Loucy (cell line): ENCODE data around the gene TRIM15.

Experiments used
- H2AFZ ChIP-seq: fragments of 200-600 bp; sonication (generic); 2 replicates; pipeline ENCODE4 v1.6.0; 2016; ENCODE audit warnings: antibody characterized with exemption, mild to moderate bottlenecking, low read length, moderate library complexity
- H3F3A ChIP-seq: fragments of 200-600 bp; 2 replicates; pipeline ENCODE4 v1.6.0; 2016; ENCODE audit warnings: antibody characterized with exemption, low read depth, mild to moderate bottlenecking
- H3K27me3 ChIP-seq: fragments of 200-600 bp; sonication (generic); 2 replicates; pipeline ENCODE4 v1.6.1; 2014; ENCODE audit warnings: low read length, mild to moderate bottlenecking; ENCODE audit not compliant: insufficient read depth, poor library complexity, severe bottlenecking
- H3K36me3 ChIP-seq: fragments of 200-600 bp; sonication (generic); 2 replicates; pipeline ENCODE4 v1.6.1; 2016; ENCODE audit warnings: low read length; ENCODE audit not compliant: insufficient read depth
- H3K4me1 ChIP-seq: fragments of 200-600 bp; sonication (generic); 2 replicates; pipeline ENCODE4 v1.5.1; 2014; ENCODE audit warnings: low read length, mild to moderate bottlenecking; ENCODE audit not compliant: insufficient read depth, poor library complexity, severe bottlenecking
- H3K4me2 ChIP-seq: fragments of 200-600 bp; sonication (generic); 2 replicates; pipeline ENCODE4 v1.6.0; 2014; ENCODE audit warnings: antibody characterized with exemption, low read length, low read depth, mild to moderate bottlenecking; ENCODE audit not compliant: poor library complexity, severe bottlenecking
- H3K4me3 ChIP-seq: fragments of 200-600 bp; sonication (generic); 2 replicates; pipeline ENCODE4 v1.5.1; 2014; ENCODE audit warnings: low read length, mild to moderate bottlenecking, mixed read lengths; ENCODE audit not compliant: poor library complexity, severe bottlenecking
- H3K79me2 ChIP-seq: fragments of 200-600 bp; sonication (generic); 2 replicates; pipeline ENCODE4 v1.6.1; 2014; ENCODE audit warnings: low read length; ENCODE audit not compliant: insufficient read depth
- H3K9ac ChIP-seq: fragments of 200-600 bp; sonication (generic); 2 replicates; pipeline ENCODE4 v1.6.0; 2014; ENCODE audit warnings: mild to moderate bottlenecking, low read depth, low read length, moderate library complexity; ENCODE audit not compliant: poor library complexity, severe bottlenecking
- H3K9me2 ChIP-seq: fragments of 200-600 bp; sonication (generic); replicated peaks from 2 replicates; pipeline ENCODE4 v1.6.1; 2016; ENCODE audit warnings: low read depth, low read length, mixed read lengths
- H3K9me3 ChIP-seq: fragments of 200-600 bp; sonication (generic); 2 replicates; pipeline ENCODE4 v1.6.1; 2014; ENCODE audit warnings: mild to moderate bottlenecking, antibody characterized with exemption, low read length, low read depth; ENCODE audit not compliant: insufficient read depth
- H4K20me1 ChIP-seq: fragments of 200-600 bp; sonication (generic); 2 replicates; pipeline ENCODE4 v1.6.0; 2014; ENCODE audit warnings: antibody characterized with exemption, low read length, mild to moderate bottlenecking; ENCODE audit not compliant: insufficient read depth, poor library complexity, severe bottlenecking
- EZH2phosphoT487 ChIP-seq: fragments of 200-600 bp; IDR thresholded peaks from 2 replicates; pipeline ENCODE4 v1.6.1; 2018; ENCODE audit warnings: antibody characterized with exemption, mild to moderate bottlenecking, moderate library complexity, borderline replicate concordance
- TF ChIP-seq, protein P1 (sequence below): fragments of 200-600 bp; sonication (generic); conservative IDR thresholded peaks from 2 replicates; pipeline ENCODE4 v1.5.1; 2014; ENCODE audit warnings: mild to moderate bottlenecking, antibody characterized with exemption, low read length

TRIM15 gene

DNA sequence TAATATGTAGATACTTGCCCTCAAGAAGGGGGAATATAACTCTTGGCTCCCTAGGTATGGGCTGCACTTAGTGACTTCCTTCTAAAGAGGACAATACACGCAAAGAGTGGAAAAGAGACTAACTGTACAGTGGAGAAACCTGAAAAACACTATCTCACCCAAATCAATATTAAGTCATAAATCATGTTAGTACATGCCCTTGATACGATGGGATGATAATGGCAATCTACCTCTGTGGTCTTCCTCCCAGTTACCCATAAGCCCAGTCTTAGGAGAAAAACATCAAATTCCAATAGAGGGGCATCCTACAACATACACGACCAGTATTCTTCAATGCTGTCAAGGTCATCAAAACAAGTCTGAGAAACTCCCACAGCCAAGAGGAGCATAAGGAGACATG, 48.6 kb downstream of the TRIM15 start:
- Histone ChIP-seq H3K4me3 (peak overlapping the region; percentile 78), H4K20me1 (peaks cover 17% of the 10 kb centered on the region)

DNA sequence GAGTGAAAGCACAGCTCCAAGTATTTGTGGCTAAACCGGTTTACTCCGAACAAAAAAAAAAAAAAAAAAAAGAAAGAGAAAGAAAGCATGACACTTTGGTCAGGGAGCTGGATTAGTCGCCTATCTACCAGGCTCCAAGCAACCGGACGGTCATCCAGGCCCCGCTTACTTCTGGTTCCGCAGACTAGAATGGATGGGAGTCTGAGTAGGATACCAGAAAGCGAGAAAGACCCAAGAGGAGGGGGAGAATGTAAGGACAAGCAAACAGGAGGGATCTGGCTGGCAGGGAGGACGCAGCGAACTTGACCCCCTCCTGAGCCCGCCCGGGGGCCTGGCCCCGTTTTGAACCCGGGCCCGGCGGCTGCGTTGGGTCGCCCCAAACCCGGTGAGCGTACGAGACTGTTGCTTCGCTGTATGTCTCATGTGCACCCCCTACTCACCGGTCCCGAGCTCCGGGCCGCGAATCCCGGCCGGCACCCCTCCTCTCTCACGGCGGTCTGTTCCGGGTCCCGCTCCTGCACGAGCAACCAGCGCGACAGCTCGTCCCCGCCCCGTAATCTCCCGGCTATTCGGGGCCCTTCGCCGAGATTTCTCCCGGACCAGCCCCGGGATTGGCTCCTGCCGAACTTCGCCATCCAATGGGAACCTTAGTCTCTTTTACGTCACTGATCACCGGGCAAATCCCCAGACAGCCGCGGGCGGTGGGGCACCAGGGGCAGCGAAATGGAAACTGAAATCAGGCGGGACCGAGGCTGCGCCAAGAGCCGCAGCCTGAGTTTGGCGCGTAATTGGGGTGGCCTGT, 49.7 kb downstream of the TRIM15 start, which contains the start of gene TRIM26:
TSS of gene TRIM26 (minus strand) at position 542 of the 802 bp plus-strand sequence. CDS start 14,303 bp downstream, outside the sequence.
- Histone ChIP-seq H3K36me3 (no peaks in the 10 kb centered on the region), H3K9me2 (no peaks in the 10 kb centered on the region), H3K79me2 (peaks cover 46% of the 10 kb centered on the region), H3K9ac (peak within 1 kb of the TSS; percentile 92), H3F3A (no peaks in the 10 kb centered on the region), H3K4me2 (peak within 1 kb of the TSS; percentile 84), H4K20me1 (peaks cover 17% of the 10 kb centered on the region), H3K9me3 (no peaks in the 10 kb centered on the region), H2AFZ (peak within 1 kb of the TSS; percentile 88), H3K4me1 (peaks cover 41% of the 10 kb centered on the region), H3K27me3 (no peaks in the 10 kb centered on the region), H3K4me3 (peak within 1 kb of the TSS; percentile 78)
- TF ChIP-seq EZH2phosphoT487: no peak
- TF ChIP-seq, protein P1, sequence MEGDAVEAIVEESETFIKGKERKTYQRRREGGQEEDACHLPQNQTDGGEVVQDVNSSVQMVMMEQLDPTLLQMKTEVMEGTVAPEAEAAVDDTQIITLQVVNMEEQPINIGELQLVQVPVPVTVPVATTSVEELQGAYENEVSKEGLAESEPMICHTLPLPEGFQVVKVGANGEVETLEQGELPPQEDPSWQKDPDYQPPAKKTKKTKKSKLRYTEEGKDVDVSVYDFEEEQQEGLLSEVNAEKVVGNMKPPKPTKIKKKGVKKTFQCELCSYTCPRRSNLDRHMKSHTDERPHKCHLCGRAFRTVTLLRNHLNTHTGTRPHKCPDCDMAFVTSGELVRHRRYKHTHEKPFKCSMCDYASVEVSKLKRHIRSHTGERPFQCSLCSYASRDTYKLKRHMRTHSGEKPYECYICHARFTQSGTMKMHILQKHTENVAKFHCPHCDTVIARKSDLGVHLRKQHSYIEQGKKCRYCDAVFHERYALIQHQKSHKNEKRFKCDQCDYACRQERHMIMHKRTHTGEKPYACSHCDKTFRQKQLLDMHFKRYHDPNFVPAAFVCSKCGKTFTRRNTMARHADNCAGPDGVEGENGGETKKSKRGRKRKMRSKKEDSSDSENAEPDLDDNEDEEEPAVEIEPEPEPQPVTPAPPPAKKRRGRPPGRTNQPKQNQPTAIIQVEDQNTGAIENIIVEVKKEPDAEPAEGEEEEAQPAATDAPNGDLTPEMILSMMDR: no peak

More for the DNA sequence above, 48.6 kb downstream of the TRIM15 start:
- H3K9me2 ChIP-seq: no peaks in the 10 kb centered on the region
- H3K9ac ChIP-seq: peak overlapping the region; percentile 92
- H3K4me1 ChIP-seq: peaks cover 47% of the 10 kb centered on the region
- peaks cover 58% of the 10 kb centered on the region for H3K79me2 ChIP-seq
- H3K27me3 ChIP-seq: no peaks in the 10 kb centered on the region
- peak overlapping the region; percentile 84 for H3K4me2 ChIP-seq
- no peak overlapping the region for H2AFZ ChIP-seq
- TF ChIP-seq, protein P1: no peak
- no peak for TF ChIP-seq EZH2phosphoT487
- no peaks in the 10 kb centered on the region for H3K36me3 ChIP-seq
- H3K9me3 ChIP-seq: no peaks in the 10 kb centered on the region
- H3F3A ChIP-seq: no peaks in the 10 kb centered on the region

DNA sequence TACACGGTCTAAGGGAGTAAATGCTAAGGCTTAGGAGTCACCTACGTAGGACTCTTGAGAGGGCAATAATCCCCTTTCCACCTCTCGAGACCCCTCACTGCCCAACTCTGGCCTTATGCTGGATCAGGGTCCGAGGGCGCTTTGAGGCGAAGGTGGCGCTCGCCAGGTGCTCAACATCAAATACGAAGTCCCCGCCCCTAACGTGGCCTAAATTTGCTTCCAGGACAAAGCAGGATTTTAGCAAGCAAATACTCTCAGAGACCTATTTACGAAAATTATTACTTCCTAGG, 50.3 kb downstream of the TRIM15 start:
- Histone ChIP-seq H3K4me2 (peak overlapping the region; percentile 71), H3K9me2 (no peaks in the 10 kb centered on the region), H2AFZ (peak overlapping the region; percentile 88), H3K9ac (peak overlapping the region; percentile 82), H3K9me3 (no peaks in the 10 kb centered on the region), H4K20me1 (peaks cover 17% of the 10 kb centered on the region), H3K4me1 (peaks cover 39% of the 10 kb centered on the region), H3K4me3 (peak overlapping the region; percentile 78), H3F3A (no peaks in the 10 kb centered on the region), H3K79me2 (peaks cover 41% of the 10 kb centered on the region), H3K36me3 (no peaks in the 10 kb centered on the region), H3K27me3 (no peaks in the 10 kb centered on the region)
- TF ChIP-seq EZH2phosphoT487: no peak
- TF ChIP-seq, protein P1: peak; percentile 23; the same call in 1 of the 2 replicates
